ENCODE measurements around the gene SULT1A2. TPM values are rescaled to one million over a fixed set of nuclear protein-coding genes. Genes with fewer than 3 reads are reported as not detected.
A peak's percentile ranks its signal among the peaks of the same experiment; 100 is the strongest.
"Not testable (repeated sequence)": the region's sequence is repeated elsewhere in the genome, so short reads cannot be mapped to it uniquely, and the experiment has no call there.

Gene SULT1A2
- 1.0 TPM for total RNA-seq
- long read RNA-seq, partial matches to known transcripts = 0 of 3 reads
- long read RNA-seq, other reads (novel, unspliced or antisense) = 3 of 3 reads

DNA sequence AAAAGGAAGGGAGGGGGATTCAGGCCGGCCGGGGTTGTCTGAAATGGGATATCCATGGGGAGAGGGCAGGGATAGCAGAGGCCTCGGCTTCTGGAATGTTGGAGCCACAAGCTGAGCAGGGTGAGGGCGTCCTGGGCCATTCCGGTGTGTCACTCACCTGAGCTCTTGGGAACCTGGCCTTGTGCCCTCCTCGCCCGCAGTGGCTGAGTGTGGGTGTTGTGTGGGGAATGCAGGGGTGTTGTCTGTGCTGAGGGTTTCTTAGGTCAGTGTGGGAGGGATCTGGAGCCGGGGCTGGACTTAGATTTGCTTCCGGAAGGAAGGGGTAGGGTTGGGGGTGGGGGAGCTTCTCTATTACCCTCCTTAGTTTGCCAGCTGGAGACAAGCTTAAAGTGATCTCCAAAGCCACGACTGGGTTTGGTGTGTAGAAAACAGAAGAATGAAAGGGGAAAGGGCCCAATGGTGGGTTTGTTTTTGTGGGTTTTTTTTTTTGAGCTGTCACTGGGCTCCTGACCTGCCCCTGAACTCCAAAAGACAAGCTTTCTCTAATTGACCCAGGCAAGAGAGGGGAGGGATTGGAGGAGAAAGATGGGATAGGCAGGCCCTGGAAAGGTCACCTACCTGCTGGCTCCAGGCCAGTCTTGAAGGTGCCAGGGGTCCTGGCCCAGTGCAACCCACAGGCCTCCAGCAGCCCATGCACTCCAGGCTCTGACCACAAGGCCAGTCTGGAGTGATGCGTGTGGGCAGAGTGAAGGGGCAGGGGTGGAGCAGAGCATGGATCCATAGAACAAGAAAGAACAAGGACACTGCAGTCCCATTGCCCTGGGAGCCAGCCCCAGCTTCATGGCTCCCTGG, at the start of gene SULT1A2:
Gene SULT1A2, minus strand, starts transcription at position 211 of the 852 bp plus-strand sequence. CDS start 1,120 bp downstream, outside the sequence.
- peak; percentile 49 for ATAC-seq (ENCODE audit: poor library complexity)
- no peak for DNase-seq
- intact Hi-C loops (cut with DNase I) = no loop called here

DNA sequence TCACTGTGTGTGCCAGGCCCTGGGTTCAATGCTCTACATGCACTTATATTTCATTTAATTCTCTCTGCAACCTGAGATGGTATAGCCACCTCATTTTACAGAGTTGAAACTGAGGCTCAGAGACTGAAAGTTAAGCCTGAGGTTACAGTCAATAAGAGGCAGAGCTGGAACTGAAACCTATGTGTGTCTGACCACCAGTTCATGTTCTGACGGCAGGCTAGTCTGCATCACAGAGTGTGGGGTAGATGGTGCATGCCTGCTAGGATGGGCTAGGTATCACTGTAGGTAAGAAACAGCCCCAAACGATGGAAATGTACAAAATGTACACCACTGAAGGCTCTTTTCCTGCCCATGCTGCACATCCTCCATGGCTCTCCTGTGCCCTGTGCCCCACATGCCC, 43.1 kb upstream of the SULT1A2 start:
- DNase-seq; intact Hi-C loops (cut with DNase I); ATAC-seq (ENCODE audit: poor library complexity): not testable (repeated sequence)

DNA sequence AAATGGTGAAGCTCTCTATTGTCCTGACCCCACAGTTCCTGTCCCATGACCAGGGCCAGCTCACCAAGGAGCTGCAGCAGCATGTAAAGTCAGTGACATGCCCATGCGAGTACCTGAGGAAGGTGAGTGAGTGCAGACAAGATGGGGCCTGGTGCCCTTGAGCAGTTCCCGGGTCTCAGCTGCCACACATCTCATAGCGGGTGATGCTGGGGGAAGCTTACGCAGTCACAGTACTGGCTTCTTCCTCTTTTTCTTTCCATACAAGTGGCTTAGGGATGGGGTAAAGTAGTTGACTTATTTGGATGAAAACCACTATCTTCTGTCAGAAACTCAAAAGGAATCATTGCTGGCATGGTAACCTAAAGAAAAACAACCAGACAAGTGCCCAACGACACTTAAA, 41.5 kb upstream of the SULT1A2 start:
- intact Hi-C loops (cut with DNase I); ATAC-seq (ENCODE audit: poor library complexity); DNase-seq: not testable (repeated sequence)

DNA sequence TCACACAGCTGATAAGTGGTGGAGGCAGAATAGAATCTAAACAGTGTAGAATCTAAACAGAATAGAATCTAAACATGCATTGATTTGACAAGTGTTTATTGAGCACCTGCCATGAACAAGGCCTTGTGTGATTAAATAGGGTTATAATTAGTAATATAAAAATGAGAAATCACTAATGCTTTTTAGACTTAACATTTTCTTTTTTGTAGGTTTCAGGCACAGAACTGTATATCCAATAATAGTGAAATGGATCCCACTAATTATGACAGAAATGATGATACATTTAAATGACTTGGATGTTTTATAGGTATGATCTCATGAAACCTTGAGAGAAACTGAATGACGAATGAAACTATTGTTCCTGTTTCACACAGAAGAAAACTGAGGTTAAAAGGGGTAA, 40.9 kb upstream of the SULT1A2 start, which contains the start of gene NPIPB8:
Gene NPIPB8, plus strand, starts transcription at position 301 of the 400 bp plus-strand sequence. CDS start 296 bp downstream, outside the sequence.
- DNase-seq; ATAC-seq (ENCODE audit: poor library complexity); intact Hi-C loops (cut with DNase I): not testable (repeated sequence)

DNA sequence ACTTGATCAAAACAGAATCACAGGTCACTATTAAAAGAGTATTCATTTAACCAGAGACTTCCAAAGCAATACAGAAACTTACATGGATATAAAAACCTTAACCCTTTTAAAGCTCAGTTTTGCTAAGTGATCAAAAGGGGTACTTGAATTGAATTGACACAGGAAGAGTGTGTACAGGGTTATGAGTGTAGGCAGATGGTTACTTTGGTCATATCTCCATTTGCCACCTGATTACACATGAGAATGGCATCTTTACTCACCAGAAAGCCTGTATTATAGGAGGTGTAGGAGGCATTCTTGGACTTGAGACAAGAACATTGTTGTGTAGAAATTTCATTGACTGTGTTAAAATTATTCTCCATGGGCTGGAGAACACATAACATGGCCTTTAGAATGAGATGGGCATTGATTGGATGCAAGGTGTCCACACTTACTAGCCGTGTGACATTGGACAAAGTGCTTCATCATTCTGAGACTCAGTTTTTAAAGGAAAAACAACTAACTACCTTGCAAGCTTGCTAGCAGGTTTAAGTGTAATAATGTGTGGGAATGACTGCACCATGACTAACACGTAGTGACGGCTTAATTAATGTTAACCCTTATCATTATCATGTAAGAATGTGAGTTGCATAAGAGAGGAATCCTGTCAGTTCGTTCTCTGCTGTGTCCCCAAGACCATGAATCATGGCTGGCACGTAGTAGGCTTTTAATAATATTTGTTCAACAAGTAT, 39.4 kb upstream of the SULT1A2 start:
- intact Hi-C loops (cut with DNase I); DNase-seq; ATAC-seq (ENCODE audit: poor library complexity): not testable (repeated sequence)

DNA sequence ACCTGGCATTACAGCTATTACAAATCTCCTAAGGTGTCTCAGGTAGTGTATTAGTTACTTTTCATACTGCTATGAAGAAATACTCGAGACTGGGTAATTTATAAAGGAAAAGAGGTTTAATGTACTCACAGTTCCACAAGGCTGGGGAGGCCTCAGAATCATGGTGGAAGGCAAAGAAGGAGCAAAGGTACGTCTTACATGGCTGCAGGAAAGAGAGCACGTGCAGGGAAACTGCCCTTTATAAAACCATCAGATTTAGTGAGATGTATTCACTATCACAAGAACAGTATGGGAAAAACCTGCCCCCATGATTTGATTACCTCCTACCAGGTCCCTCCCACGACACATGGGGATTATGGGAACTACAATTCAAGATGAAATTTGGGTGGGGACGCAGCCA, 34.1 kb upstream of the SULT1A2 start:
- intact Hi-C loops (cut with DNase I); DNase-seq; ATAC-seq (ENCODE audit: poor library complexity): not testable (repeated sequence)

DNA sequence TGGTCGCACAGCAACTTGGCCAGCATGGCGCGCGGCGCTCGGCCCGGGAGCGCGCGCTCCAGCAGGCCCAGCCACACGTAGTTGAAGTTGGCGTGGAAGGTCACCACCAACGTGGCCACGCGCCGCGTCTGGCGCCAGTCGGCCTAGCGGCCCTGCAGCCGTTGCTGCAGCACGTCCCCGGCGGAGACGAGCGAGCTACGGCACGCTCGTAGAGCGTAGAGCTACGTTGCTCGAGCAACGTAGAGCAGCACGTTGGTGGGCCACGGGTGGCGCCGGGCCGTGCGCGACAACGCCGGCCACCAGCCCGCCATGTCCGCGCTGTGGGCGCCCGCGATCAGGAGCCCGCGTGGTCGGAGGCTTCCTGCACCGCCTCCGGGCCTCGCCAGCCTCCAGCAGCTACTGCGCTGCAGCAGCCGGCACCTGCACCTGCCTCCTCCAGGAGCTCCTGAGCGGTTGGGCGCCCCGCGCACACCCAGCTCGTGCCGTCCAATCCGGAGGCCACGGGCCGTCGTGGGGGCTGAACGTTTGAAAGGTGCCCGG, 26.4 kb upstream of the SULT1A2 start:
- peak; percentile 89 for ATAC-seq (ENCODE audit: poor library complexity)
- intact Hi-C loops (cut with DNase I) = no loop called here
- peak; percentile 59 for DNase-seq

DNA sequence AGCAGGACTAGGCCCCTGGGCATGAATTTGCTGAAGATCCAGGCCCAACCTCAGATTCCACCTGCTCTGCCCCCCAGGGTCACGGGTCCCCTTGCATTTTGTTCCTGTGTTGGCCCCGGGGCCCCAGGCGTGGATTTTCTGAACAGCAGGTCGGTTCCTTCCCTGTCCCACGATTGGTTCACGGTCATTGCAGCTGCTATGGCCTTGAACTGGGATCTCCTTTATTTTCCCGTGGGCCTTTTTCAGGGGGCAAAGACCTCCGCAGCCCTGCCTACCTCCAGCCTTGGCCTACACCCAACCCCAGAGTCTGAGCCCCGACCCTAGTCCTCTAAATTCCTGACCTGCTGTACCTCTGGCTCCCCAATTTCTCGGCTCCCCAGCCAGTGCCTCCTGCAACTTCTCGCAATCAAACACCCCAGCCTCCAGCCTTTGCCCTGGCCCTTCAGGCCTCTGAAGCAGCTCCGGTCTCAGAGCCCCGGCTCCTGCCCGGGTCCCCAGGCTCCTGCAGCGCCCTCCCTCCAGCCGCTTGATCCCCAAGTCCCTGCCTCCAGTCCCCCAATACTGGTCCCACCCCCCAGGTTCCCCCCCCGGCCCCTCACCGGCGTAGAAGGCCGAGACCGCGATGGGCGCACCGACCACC, 25.8 kb upstream of the SULT1A2 start:
- intact Hi-C loops (cut with DNase I); DNase-seq: not testable (repeated sequence)
- peak; percentile 46 for ATAC-seq (ENCODE audit: poor library complexity)

DNA sequence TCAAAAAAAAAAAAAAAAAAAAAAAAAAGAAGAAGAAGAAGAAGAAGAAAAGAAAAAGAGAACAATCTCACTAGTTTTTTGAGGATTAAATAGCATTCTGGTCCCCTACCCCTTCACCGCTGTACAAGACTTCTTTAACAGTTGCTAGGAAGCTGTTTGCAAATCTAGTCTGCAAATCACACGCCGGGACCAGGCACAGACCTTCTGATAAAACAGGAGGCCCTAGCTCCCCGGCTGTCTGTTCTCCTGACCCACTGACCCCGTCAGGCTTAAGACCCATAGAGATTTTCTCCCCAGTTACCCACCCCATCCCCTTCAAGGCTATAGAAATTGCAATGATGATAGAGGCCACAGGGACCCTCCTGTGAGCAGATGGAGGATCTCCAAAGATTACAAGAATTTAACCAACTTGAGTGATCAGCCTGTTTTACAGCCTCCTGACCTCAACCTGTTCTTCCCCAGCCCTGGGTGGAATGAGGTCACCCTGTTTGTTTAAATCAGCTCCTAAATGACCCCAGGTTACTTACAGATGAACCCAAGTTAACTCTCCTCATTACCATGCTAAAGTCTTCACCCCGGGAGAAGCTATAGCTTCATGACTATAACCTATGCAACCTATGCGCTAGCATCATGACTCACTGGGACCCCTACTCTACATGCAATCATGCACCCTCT, 24.8 kb upstream of the SULT1A2 start:
- ATAC-seq (ENCODE audit: poor library complexity) (no peak), DNase-seq (no peak)
- intact Hi-C loops (cut with DNase I) = no loop called here

DNA sequence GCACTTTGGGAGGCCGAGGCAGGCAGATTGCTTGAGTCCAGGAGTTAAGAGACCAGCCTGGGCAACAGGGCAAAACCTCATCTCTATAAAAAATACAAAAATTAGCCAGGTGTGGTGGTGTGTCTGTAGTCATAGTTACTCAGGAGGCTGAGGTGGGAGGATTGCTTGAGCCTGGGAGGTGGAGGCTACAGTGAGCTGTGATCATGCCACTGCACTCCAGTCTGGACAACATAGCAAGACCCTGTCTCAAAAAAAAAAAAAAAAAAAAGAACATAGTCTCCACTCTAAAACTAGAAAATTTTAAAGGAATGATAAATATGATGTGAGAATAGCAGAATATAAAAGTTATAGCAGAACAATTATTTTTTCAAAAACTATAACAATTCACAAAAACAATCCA, 23.5 kb upstream of the SULT1A2 start:
- ATAC-seq (ENCODE audit: poor library complexity); intact Hi-C loops (cut with DNase I); DNase-seq: not testable (repeated sequence)

DNA sequence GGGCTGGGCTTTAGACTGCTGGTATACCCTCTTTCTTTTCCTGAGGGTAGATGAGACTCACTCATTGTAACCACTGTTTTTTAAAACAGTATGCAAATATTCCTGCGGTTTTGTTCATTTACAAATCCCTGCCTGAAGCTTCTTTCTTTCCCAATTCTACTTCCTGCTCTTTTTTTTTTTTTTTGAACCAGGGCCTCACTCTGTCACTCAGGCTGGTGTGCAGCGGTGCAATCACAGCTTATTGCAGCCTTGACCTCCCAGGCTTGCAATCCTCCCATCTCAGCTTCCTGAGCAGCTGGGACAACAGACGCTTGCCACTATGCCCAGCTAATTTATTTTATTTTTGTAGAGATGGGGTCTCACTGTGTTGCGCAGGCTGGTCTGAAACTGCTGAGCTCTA, 21.0 kb upstream of the SULT1A2 start:
- intact Hi-C loops (cut with DNase I) = no loop called here

DNA sequence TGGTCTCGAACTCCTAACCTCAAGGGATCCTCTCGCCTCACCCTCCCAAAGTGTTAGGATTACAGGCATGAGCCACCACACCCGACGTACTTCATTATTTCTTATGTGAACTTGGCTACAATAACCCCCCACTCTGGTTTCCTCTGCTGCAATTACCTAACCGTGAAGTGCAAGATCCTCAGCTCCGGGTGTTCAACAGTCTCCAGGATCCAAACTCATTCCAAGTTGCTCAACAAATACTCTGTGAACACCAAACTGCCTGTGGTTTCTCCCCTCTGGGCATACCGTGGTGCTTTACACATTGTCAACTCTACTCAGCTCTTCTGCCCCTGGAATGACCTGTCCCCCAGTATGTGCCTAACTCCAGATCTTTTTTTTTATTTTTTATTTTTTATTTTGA, 19.8 kb upstream of the SULT1A2 start:
- intact Hi-C loops (cut with DNase I) = no loop called here
- ATAC-seq (ENCODE audit: poor library complexity) (no peak), DNase-seq (no peak)

More for the DNA sequence above, 21.0 kb upstream of the SULT1A2 start:
- ATAC-seq (ENCODE audit: poor library complexity) (no peak), DNase-seq (no peak)

DNA sequence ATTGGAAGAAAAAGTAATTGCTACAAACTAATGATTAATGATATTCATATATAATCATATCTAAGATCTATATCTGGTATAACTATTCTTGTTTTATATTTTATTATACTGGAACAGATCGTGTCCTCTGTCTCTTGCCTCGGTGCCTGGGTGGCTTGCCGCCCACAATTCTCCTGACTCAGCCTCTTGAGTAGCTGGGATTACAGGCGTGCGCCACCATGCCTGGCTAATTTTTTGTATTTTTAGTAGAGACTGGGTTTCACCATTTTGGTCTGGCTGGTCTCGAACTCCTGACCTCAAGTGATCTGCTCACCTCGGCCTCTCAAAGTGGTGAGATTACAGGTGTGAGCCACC, 19.4 kb upstream of the SULT1A2 start:
- DNase-seq; intact Hi-C loops (cut with DNase I); ATAC-seq (ENCODE audit: poor library complexity): not testable (repeated sequence)

DNA sequence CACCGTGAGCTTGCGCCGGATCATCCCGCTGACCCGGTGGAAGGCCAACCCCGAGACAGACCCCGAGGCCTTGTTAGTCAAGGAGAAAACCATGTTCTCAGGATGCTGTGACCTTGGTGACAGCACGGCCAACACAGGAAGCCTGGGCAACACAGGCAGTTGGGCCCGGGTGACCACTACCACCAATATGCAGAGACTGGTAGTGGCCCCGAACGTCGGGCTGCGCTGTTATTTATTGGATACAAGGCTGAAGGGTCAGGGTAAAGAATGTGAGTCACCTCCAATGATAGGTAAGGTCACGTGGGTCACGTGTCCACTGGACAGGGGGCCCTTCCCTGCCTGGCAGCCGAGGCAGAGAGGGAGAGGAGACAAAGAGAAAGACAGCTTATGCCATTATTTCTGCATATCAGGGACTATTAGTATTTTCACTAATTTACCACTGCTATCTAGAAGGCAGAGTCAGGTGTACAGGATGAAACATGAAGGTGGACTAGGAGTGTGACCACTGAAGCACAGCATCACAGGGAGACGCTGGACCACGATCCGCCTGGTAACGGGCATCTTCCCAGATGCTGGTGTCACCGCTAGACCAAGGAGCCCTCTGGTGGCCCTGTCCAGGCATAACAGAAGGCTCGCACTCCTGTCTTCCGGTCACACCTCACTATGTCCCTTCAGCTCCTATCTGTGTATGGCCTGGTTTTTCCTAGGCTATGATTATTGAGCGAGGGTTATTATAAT, 18.8 kb upstream of the SULT1A2 start:
- peak; percentile 60 for ATAC-seq (ENCODE audit: poor library complexity)
- peak; percentile 80 for DNase-seq
- intact Hi-C loops (cut with DNase I) = not testable (repeated sequence)

DNA sequence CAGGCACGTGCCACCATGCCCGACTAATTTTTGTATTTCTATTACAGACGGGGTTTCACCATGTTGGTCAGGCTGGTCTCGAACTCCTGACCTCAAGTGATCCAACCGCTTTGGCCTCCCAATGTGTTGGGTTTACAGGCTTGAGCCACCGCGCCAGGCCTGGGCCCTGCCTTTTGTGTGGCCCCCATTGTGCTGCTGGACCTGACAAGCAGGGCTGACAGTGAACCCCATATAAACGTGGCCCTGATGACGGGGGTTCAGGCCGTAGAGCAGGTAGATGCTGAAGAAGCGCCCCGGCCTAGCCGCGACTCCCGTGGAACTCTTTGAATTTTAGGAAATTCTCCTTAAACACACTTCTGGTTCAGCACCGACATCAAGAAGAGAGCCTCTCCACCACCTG, 17.7 kb upstream of the SULT1A2 start:
- intact Hi-C loops (cut with DNase I); ATAC-seq (ENCODE audit: poor library complexity); DNase-seq: not testable (repeated sequence)

DNA sequence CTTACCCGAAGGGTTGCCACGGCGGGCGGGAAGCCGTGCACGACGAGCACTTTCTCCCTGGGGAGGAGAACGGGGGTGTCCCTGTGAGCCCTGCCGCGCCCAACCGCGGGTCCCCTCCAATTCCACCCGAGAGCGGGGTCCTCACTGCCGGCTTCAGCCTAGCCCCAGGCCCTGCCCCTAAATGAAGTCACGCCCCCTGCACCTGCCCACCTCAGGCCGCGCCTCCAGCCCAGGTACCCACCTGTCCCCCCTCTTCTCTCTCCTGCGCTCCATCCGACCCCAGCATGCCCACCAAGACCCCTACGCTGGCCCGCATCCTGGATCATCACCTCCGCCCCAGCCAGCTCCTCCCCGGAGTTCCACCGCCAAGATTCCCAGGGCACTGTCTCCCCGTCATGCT, 17.1 kb upstream of the SULT1A2 start:
- DNase-seq; intact Hi-C loops (cut with DNase I); ATAC-seq (ENCODE audit: poor library complexity): not testable (repeated sequence)
